GM12864 (cell line): ENCODE results near the gene SDHAF2.

ENCODE experiments used
- DNase-seq: peaks from one replicate; pipeline ENCODE4 v3.0.0-alpha.2; 2011; ENCODE audit warnings: low read depth
- H3K4me3 ChIP-seq: 2 replicates; pipeline ENCODE4 v1.5.1; 2011; ENCODE audit warnings: mild to moderate bottlenecking, low read depth, low read length, control low read depth
- CTCF ChIP-seq: IDR thresholded peaks from 2 replicates; pipeline ENCODE4 v1.5.1; 2011; ENCODE audit warnings: low read depth, mild to moderate bottlenecking, moderate library complexity, low read length, control low read depth, inconsistent platforms; ENCODE audit errors: missing control alignments

The SDHAF2 gene

GRCh38 chr11:61401173-61401572 is 28.8 kb upstream of the SDHAF2 start:
- TF ChIP-seq CTCF = no peak
- no peak overlapping the region for H3K4me3 ChIP-seq
- DNase-seq = no peak

- no peak for DNase-seq
- TF ChIP-seq CTCF = no peak
- H3K4me3 ChIP-seq = no peak overlapping the region
Measured at GRCh38 chr11:61401573-61401972, 28.4 kb upstream of the SDHAF2 start.

- no peak for DNase-seq
- no peak for TF ChIP-seq CTCF
- H3K4me3 ChIP-seq = no peak overlapping the region
Measured at GRCh38 chr11:61403658-61404057, 26.3 kb upstream of the SDHAF2 start.

- no peak for DNase-seq
- H3K4me3 ChIP-seq = no peak overlapping the region
- no peak for TF ChIP-seq CTCF
Measured at GRCh38 chr11:61404103-61404502, 25.8 kb upstream of the SDHAF2 start.

GRCh38 chr11:61404641-61405040 is 25.3 kb upstream of the SDHAF2 start:
- TF ChIP-seq CTCF = no peak
- H3K4me3 ChIP-seq = no peak overlapping the region
- DNase-seq = no peak

- no peak for TF ChIP-seq CTCF
- no peak overlapping the region for H3K4me3 ChIP-seq
- no peak for DNase-seq
Measured at GRCh38 chr11:61406067-61406466, 23.9 kb upstream of the SDHAF2 start.

GRCh38 chr11:61406991-61407728 is 22.8 kb upstream of the SDHAF2 start:
- no peak for TF ChIP-seq CTCF
- no peak overlapping the region for H3K4me3 ChIP-seq
- DNase-seq = no peak
